CD4-positive, alpha-beta T cell (primary cell): ENCODE data around the gene GPR107. TPM values are rescaled to one million over a fixed set of nuclear protein-coding genes. Genes with fewer than 3 reads are reported as not detected.
"Not testable (repeated sequence)": the region's sequence is repeated elsewhere in the genome, so short reads cannot be mapped to it uniquely, and the experiment has no call there.

Experiments
- ATAC-seq: fragments of 200-7000 bp; cut with Tn5 transposase; one replicate; pipeline ENCODE4 v1.10.0; 2022; ENCODE audit warnings: mild to moderate bottlenecking; ENCODE audit not compliant: poor library complexity
- CTCF ChIA-PET: fragments of 350-600 bp; sonication (Branson Sonifier 250); formaldehyde crosslinking; loops from one replicate; lab custom pipeline; 2021; ENCODE audit warnings: antibody characterized with exemption, inconsistent platforms; lab: Charles Lee
- POLR2A ChIA-PET: fragments of 350-600 bp; sonication (Branson Sonifier 250); formaldehyde crosslinking; loops from one replicate; lab custom pipeline; 2021; ENCODE audit warnings: antibody characterized with exemption, inconsistent platforms; lab: Charles Lee
- DNase-seq, 14 experiments: peaks; one replicate each; pipeline ENCODE4 v3.0.0-alpha.2; 2013 to 2020; ENCODE audit warnings: mixed read lengths in 2 of 14
- H3K27ac ChIP-seq, 2 donors: one replicate each; pipeline versions ENCODE4 v1.5.1 to v1.7.0; 2013; ENCODE audit warnings: low read length in 2 of 2, low read depth in 1 of 2, mild to moderate bottlenecking in 1 of 2
- H3K27me3 ChIP-seq, 2 experiments: 1 replicate in 1 of 2; 2 replicates in 1 of 2; pipeline versions ENCODE4 v1.6.1 to v1.7.0; 2013; ENCODE audit warnings: low read length in 2 of 2, control low read depth in 1 of 2, mild to moderate bottlenecking in 1 of 2, moderate library complexity in 1 of 2; ENCODE audit not compliant: insufficient read depth in 2 of 2, control insufficient read depth in 1 of 2
- H3K36me3 ChIP-seq: one replicate; pipeline ENCODE4 v1.6.1; 2013; ENCODE audit warnings: low read length, control low read depth; ENCODE audit not compliant: insufficient read depth
- H3K4me1 ChIP-seq: one replicate; pipeline ENCODE4 v1.6.1; 2013; ENCODE audit warnings: low read length, control low read depth; ENCODE audit not compliant: insufficient read depth
- H3K4me3 ChIP-seq: one replicate; pipeline ENCODE4 v1.5.1; 2013; ENCODE audit warnings: mild to moderate bottlenecking, low read length, moderate library complexity
- H3K9me3 ChIP-seq, 2 experiments: 1 replicate in 1 of 2; 2 replicates in 1 of 2; pipeline versions ENCODE4 v1.6.1 to v1.7.0; 2013; ENCODE audit warnings: low read length in 2 of 2, mild to moderate bottlenecking in 2 of 2, control low read depth in 1 of 2, moderate library complexity in 1 of 2; ENCODE audit not compliant: control insufficient read depth in 1 of 2, insufficient read depth in 1 of 2
- H3K27ac Mint-ChIP-seq: one replicate; pipeline ENCODE4 v1.8.0; 2020; ENCODE audit warnings: mixed read lengths
- H3K27me3 Mint-ChIP-seq: one replicate; pipeline ENCODE4 v1.8.0; 2021; ENCODE audit warnings: mixed read lengths
- H3K36me3 Mint-ChIP-seq: one replicate; pipeline ENCODE4 v1.8.0; 2021; ENCODE audit warnings: low read depth, mixed read lengths
- H3K4me1 Mint-ChIP-seq: one replicate; pipeline ENCODE4 v1.8.0; 2021; ENCODE audit warnings: low read depth, mixed read lengths
- H3K4me3 Mint-ChIP-seq: one replicate; pipeline ENCODE4 v1.8.0; 2020; ENCODE audit warnings: mild to moderate bottlenecking, mixed read lengths
- H3K9me3 Mint-ChIP-seq: one replicate; pipeline ENCODE4 v1.8.0; 2020; ENCODE audit warnings: mixed read lengths
- intact Hi-C, 2 experiments: fragments of 100-400 bp; cut with DNase I in 1 of 2; cut with micrococcal nuclease in 1 of 2; formaldehyde crosslinking; loops; one replicate each; pipeline versions ENCODE4 v1.15.1 to v1.9.0; 2023 to 2025; cut with DNase I, micrococcal nuclease
- polyA plus RNA-seq, 2 donors: library from polyadenylated mRNA; unstranded; fragments of 120-200 nt; gene quantifications; one replicate each; pipeline ENCODE4 v1.2.1, GENCODE V29; 2013
- total RNA-seq, 174 experiments: library from RNA in 2 of 174; stranded (reverse) in 2 of 174; gene quantifications; one replicate each; pipeline ENCODE4 v1.2.3 and lab custom pipeline; 2021 to 2026
- TF ChIP-seq, protein P1 (sequence below): fragments of 200-600 bp; IDR thresholded peaks from one replicate; pipeline ENCODE4 v1.8.0; 2022; ENCODE audit warnings: antibody characterized with exemption, mild to moderate bottlenecking

GPR107 gene
- 10 to 100 TPM; 18.9 to 19.2 TPM for total RNA-seq
- 12.7 TPM for polyA plus RNA-seq (2013, experiment 1 of 2)
- 16.1 TPM for polyA plus RNA-seq (2013, experiment 2 of 2)
- 35.9 to 141 (median 61.4) reads per million in 172 experiments for total RNA-seq (lab: John Stamatoyannopoulos, UW)

DNA sequence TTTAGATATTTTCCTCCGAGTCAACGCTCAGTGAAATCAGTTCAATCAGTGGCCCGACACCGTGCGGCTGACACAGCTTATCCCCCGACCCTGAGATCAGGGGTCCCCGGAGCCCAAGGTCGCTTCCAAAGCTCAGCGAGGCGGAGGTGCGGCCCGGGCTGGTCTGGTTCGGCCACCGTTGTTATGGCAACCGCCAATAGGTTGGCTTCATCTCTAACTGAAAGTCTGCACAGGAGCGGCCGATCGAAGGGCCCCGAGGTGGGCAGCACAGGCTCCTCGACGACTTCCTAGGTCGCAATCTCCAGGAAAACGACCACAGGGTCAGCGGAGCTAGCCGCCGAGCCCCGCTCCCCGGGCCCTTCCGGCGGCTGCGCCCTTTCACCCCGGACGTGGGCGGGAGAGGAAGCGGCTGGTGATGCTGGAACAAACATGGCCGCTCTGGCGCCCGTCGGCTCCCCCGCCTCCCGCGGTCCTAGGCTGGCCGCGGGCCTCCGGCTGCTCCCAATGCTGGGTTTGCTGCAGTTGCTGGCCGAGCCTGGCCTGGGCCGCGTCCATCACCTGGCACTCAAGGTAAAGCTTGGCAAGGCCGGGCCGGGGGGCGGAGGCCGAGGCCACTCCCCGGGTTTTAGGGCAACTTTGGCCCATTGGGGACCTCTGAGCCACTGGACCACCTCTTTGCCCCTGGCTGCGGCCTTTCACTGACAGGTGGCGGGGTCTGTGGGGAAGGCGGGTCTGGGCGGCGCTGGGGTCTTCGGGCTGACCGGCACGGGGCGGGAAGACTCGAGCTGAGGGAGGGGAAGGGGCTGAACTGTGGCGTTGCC lies at the start of gene GPR107:
TSS of gene GPR107 (plus strand) at position 403 of the 821 bp plus-strand sequence. CDS start at position 430, 27 bp downstream.
- Mint-ChIP-seq H3K4me3 (peak within 1 kb of the TSS; percentile 93), H3K4me1 (peaks cover 24% of the 10 kb centered on the region), H3K27ac (peak within 1 kb of the TSS; percentile 93), H3K27me3 (no peaks in the 10 kb centered on the region), H3K9me3 (no peaks in the 10 kb centered on the region), H3K36me3 (peaks cover 6% of the 10 kb centered on the region)
- DNase-seq (peak; percentile 47 to 87 (median 67)), ATAC-seq (peak; percentile 96)
- TF ChIP-seq, protein P1, sequence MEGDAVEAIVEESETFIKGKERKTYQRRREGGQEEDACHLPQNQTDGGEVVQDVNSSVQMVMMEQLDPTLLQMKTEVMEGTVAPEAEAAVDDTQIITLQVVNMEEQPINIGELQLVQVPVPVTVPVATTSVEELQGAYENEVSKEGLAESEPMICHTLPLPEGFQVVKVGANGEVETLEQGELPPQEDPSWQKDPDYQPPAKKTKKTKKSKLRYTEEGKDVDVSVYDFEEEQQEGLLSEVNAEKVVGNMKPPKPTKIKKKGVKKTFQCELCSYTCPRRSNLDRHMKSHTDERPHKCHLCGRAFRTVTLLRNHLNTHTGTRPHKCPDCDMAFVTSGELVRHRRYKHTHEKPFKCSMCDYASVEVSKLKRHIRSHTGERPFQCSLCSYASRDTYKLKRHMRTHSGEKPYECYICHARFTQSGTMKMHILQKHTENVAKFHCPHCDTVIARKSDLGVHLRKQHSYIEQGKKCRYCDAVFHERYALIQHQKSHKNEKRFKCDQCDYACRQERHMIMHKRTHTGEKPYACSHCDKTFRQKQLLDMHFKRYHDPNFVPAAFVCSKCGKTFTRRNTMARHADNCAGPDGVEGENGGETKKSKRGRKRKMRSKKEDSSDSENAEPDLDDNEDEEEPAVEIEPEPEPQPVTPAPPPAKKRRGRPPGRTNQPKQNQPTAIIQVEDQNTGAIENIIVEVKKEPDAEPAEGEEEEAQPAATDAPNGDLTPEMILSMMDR = no peak
- POLR2A ChIA-PET = interaction anchor here (0.5 to 2.3 kb wide), 21 partner anchors 10 to 250 kb away, joined by 3 to 41 read pairs (median 4); partner anchors contain the start of genes FNBP1 and TOR1B
- Histone ChIP-seq H3K36me3 (peaks cover 4% of the 10 kb centered on the region), H3K9me3 (no peaks in the 10 kb centered on the region), H3K27me3 (no peaks in the 10 kb centered on the region), H3K4me1 (peaks cover 39% of the 10 kb centered on the region), H3K27ac (peak within 1 kb of the TSS; percentile 91 to 94), H3K4me3 (peak within 1 kb of the TSS; percentile 92)
- intact Hi-C loops = no loop called here
- CTCF ChIA-PET = interaction anchor here (1.2 to 1.8 kb wide), 2 partner anchors 23 to 250 kb away, joined by 3 to 5 read pairs; partner anchors contain the start of gene TOR1B

DNA sequence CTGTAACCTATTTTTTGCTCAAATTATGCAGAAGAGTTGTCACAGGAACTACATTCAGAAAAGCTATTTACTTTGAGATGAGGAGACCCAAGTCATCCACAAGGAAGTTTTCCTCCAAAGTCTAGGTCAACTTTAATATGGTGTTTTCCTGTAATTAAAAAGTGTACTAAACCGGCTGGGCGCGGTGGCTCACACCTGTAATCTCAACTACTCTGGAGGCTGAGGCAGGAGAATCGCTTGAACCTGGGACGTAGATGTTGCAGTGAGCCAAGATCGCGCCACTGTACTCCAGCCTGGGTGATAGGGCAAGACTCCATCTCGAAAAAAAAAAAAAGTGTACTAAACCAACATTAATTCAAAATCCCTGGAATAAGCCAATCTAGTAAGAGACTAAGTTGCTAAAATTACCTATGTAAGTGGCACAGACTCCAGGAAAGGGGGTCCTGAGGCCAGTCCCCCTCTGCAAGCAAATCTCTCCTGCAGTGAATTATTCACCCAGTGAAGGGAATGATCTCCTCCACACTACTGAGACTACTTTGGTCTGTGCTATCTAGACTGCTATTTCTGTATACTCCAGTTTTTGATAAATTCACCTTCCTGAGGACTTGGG lies 49.7 kb upstream of the GPR107 start:
- Histone ChIP-seq H3K27me3 (no peaks in the 10 kb centered on the region), H3K9me3 (no peaks in the 10 kb centered on the region), H3K4me3 (no peak overlapping the region), H3K4me1 (peaks cover 84% of the 10 kb centered on the region), H3K27ac (no peak overlapping the region), H3K36me3 (peaks cover 13% of the 10 kb centered on the region)
- DNase-seq (no peak), ATAC-seq (no peak)
- no peaks in the 10 kb centered on the region for H3K27me3 Mint-ChIP-seq
- TF ChIP-seq, protein P1 = no peak
- peaks cover 72% of the 10 kb centered on the region for H3K4me1 Mint-ChIP-seq
- H3K27ac Mint-ChIP-seq = peak overlapping the region; percentile 81
- intact Hi-C loops = no loop called here
- H3K9me3 Mint-ChIP-seq = no peaks in the 10 kb centered on the region
- ChIA-PET POLR2A (interaction anchor here (0.9 kb wide), 1 partner anchor 117 kb away, joined by 4 read pairs; no protein-coding TSS in a partner anchor), CTCF (interaction anchor here (0.9 to 1.5 kb wide), 5 partner anchors 9 to 135 kb away, joined by 3 to 7 read pairs (median 4); no protein-coding TSS in a partner anchor)
- H3K4me3 Mint-ChIP-seq = peak overlapping the region; percentile 25
- H3K36me3 Mint-ChIP-seq = peaks cover 73% of the 10 kb centered on the region

DNA sequence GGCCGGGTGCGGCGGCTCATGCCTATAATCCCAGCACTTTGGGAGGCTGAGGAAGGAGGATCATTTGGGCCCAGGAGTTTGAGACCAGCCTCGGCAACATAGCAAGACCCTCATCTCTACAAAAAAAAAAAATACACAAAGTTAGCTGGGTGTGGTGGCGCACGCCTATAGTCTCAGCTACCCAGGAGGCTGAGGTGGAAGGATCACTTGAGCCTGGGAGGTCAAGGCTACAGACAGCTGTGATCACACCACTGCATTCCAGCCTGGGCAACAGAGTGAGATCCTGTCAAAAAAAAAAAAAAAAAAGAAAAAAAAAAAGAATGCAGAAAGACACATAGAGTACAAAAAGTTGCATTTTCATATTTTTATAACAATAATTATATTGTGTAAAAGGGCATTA lies 46.8 kb upstream of the GPR107 start:
- H3K36me3 Mint-ChIP-seq = peaks cover 64% of the 10 kb centered on the region
- peak overlapping the region; percentile 73 for H3K4me3 Mint-ChIP-seq
- H3K27ac ChIP-seq = peak overlapping the region; percentile 68 to 86
- H3K4me1 ChIP-seq = peaks cover 86% of the 10 kb centered on the region
- not testable (repeated sequence) for ATAC-seq, H3K9me3 Mint-ChIP-seq, H3K27me3 ChIP-seq, H3K27me3 Mint-ChIP-seq, H3K9me3 ChIP-seq, DNase-seq
- intact Hi-C loops = loop anchor here in 1 of 2 experiments (2.0 kb wide), 1 partner anchor 16 kb away; no protein-coding TSS in a partner anchor
- H3K4me1 Mint-ChIP-seq = peaks cover 73% of the 10 kb centered on the region
- H3K4me3 ChIP-seq = peak overlapping the region; percentile 19
- peaks cover 10% of the 10 kb centered on the region for H3K36me3 ChIP-seq
- CTCF ChIA-PET = interaction anchor here (1.1 to 1.6 kb wide), 3 partner anchors 10 to 25 kb away, joined by 3 read pairs; no protein-coding TSS in a partner anchor
- peak overlapping the region; percentile 93 for H3K27ac Mint-ChIP-seq
- POLR2A ChIA-PET = interaction anchor here (0.6 to 3.3 kb wide), 2 partner anchors 16 to 33 kb away, joined by 5 to 12 read pairs; no protein-coding TSS in a partner anchor
